GM19468 (cell line): ENCODE results near the gene ZFAND3.

ENCODE experiments used
- ATAC-seq: cut with Tn5 transposase; IDR thresholded peaks from one replicate; pipeline ENCODE4 v1.9.1; 2021; ENCODE audit warnings: mild to moderate bottlenecking, moderate library complexity, moderate number of reproducible peaks; ENCODE audit not compliant: unreplicated experiment; ENCODE audit errors: extremely low read depth

Gene ZFAND3

GRCh38 chr6:38157905-38158304 is 338.4 kb downstream of the ZFAND3 start:
- ATAC-seq = no peak

- ATAC-seq = no peak
Observed at GRCh38 chr6:38158762-38159350, 339.3 kb downstream of the ZFAND3 start.

GRCh38 chr6:38159596-38159995 is 340.1 kb downstream of the ZFAND3 start:
- no peak for ATAC-seq

GRCh38 chr6:38160831-38161230 is 341.3 kb downstream of the ZFAND3 start:
- ATAC-seq = no peak

- no peak for ATAC-seq
Observed at GRCh38 chr6:38161331-38161730, 341.8 kb downstream of the ZFAND3 start.

- ATAC-seq = no peak
Observed at GRCh38 chr6:38161754-38162492, 342.4 kb downstream of the ZFAND3 start.

GRCh38 chr6:38162493-38163185 is 343.1 kb downstream of the ZFAND3 start:
- no peak for ATAC-seq

GRCh38 chr6:38163186-38164130 is 343.9 kb downstream of the ZFAND3 start:
- ATAC-seq = no peak

- ATAC-seq = no peak
Observed at GRCh38 chr6:38164131-38164481, 344.6 kb downstream of the ZFAND3 start.

GRCh38 chr6:38164671-38165108 is 345.2 kb downstream of the ZFAND3 start:
- no peak for ATAC-seq

GRCh38 chr6:38166411-38167240 is 347.1 kb downstream of the ZFAND3 start:
- ATAC-seq = no peak

GRCh38 chr6:38167598-38167997 is 348.1 kb downstream of the ZFAND3 start:
- ATAC-seq = no peak

- no peak for ATAC-seq
Observed at GRCh38 chr6:38168126-38168525, 348.6 kb downstream of the ZFAND3 start.

GRCh38 chr6:38168699-38169098 is 349.2 kb downstream of the ZFAND3 start:
- no peak for ATAC-seq

GRCh38 chr6:38169221-38169976 is 349.9 kb downstream of the ZFAND3 start:
- no peak for ATAC-seq

GRCh38 chr6:38169977-38170526 is 350.5 kb downstream of the ZFAND3 start:
- no peak for ATAC-seq

- ATAC-seq = no peak
Observed at GRCh38 chr6:38170666-38171355, 351.3 kb downstream of the ZFAND3 start.
